IgD-negative memory B cell (primary cell): ENCODE measurements around the gene EIF4E1B. TPM values are rescaled to one million over a fixed set of nuclear protein-coding genes. Genes with fewer than 3 reads are reported as not detected.
A peak's percentile ranks its signal among the peaks of the same experiment; 100 is the strongest.

Source experiments
- H3K27ac Mint-ChIP-seq, 3 donors: one replicate each; pipeline ENCODE4 v1.8.0; 2020 to 2022; ENCODE audit warnings: mild to moderate bottlenecking in 3 of 3, mixed read lengths in 3 of 3, moderate library complexity in 1 of 3
- H3K27me3 Mint-ChIP-seq: one replicate; pipeline ENCODE4 v1.8.0; 2021; ENCODE audit warnings: mixed read lengths
- H3K36me3 Mint-ChIP-seq: one replicate; pipeline ENCODE4 v1.8.0; 2020; ENCODE audit warnings: mild to moderate bottlenecking, mixed read lengths
- H3K4me1 Mint-ChIP-seq, 3 donors: one replicate each; pipeline ENCODE4 v1.8.0; 2020 to 2022; ENCODE audit warnings: mixed read lengths in 3 of 3, mild to moderate bottlenecking in 1 of 3
- H3K4me3 Mint-ChIP-seq, 4 donors: one replicate each; pipeline ENCODE4 v1.8.0; 2020 to 2022; ENCODE audit warnings: mild to moderate bottlenecking in 4 of 4, mixed read lengths in 4 of 4, moderate library complexity in 3 of 4
- H3K9me3 Mint-ChIP-seq, 3 donors: one replicate each; pipeline ENCODE4 v1.8.0; 2020 to 2021; ENCODE audit warnings: mixed read lengths in 3 of 3, mild to moderate bottlenecking in 1 of 3
- polyA plus RNA-seq: library from polyadenylated mRNA; unstranded; fragments of 300-500 nt; fragmentation: Illumina TruSeq; gene quantifications from one replicate; pipeline ENCODE4 v1.2.3, GENCODE V29; 2021

EIF4E1B gene
- polyA plus RNA-seq, 1 donor from 2014 or later, result not detected

DNA sequence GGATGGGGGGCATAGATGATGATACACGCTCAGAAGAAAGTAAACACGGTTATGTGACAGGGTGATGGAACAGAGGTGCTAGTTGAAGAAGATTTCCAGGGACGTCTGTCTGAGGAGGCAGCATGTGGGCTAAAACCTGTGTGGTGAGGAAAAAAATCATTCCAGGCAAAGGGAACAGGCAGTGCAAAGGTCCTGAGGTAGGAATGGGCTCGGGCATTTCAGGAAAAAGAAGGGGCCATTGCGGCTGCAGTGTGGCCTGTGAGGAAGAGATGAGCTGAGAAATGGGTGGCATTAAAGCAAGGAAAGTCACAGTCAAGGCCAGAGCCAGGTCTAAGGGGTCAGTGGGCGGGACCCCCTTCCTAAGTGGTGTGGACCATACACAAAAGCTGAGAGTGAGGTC is 35.0 kb downstream of the EIF4E1B start:
- H3K36me3 Mint-ChIP-seq, result no peaks in the 10 kb centered on the region
- no peak overlapping the region for H3K27ac Mint-ChIP-seq

DNA sequence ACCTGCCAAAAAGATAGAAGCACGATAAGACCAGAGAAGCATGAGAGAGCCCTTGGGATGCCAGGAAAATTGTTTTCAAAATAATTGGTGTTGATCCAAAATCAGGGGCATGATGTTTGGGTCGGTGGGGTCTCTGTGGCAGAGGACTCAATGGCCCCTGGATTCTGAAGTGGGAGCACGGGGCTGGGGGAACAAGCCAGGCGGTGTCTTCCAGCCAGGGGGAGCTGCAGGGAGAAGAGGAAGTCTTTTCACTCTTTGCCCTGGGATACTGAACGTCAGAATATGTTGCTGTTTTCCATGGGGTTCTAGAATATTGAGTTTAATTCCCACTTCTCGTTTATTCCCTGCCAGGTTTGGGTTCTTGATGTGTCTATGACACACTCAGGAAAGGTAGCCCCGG is 37.2 kb downstream of the EIF4E1B start:
- no peaks in the 10 kb centered on the region for H3K9me3 Mint-ChIP-seq
- peaks cover 22% of the 10 kb centered on the region for H3K27me3 Mint-ChIP-seq

More for the DNA sequence above, 35.0 kb downstream of the EIF4E1B start:
- H3K4me3 Mint-ChIP-seq, result no peak overlapping the region
- peaks cover 0 to 3% (median 3%) of the 10 kb centered on the region in 3 donors for H3K4me1 Mint-ChIP-seq
- peaks cover 19% of the 10 kb centered on the region for H3K27me3 Mint-ChIP-seq
- no peaks in the 10 kb centered on the region for H3K9me3 Mint-ChIP-seq

DNA sequence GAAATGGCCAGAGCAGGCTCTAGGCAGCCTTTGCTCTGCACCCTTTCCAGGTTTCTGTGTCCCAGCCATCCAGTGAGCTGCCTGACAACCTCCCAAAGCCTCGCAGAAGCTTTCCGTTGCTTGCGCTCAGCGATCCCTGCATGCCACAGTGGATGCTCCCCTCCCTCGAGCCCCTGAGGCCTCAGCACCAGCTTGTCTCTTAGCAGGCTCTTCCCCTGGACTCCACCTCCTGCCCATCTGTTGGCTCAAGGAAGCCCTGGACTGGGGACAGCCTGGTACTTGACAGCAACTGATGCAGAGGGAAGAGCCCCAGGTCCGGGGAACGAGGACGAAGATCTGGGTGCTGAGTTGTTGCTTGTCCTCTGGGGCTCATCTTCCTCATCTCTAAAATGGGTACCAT is 40.0 kb downstream of the EIF4E1B start:
- Mint-ChIP-seq H3K4me3 (no peak overlapping the region), H3K27me3 (peaks cover 18% of the 10 kb centered on the region), H3K9me3 (no peaks in the 10 kb centered on the region)

More for the DNA sequence above, 37.2 kb downstream of the EIF4E1B start:
- H3K4me3 Mint-ChIP-seq, result no peak overlapping the region
- H3K4me1 Mint-ChIP-seq, result no peaks in the 10 kb centered on the region
- H3K36me3 Mint-ChIP-seq, result no peaks in the 10 kb centered on the region
- H3K27ac Mint-ChIP-seq, result no peak overlapping the region

DNA sequence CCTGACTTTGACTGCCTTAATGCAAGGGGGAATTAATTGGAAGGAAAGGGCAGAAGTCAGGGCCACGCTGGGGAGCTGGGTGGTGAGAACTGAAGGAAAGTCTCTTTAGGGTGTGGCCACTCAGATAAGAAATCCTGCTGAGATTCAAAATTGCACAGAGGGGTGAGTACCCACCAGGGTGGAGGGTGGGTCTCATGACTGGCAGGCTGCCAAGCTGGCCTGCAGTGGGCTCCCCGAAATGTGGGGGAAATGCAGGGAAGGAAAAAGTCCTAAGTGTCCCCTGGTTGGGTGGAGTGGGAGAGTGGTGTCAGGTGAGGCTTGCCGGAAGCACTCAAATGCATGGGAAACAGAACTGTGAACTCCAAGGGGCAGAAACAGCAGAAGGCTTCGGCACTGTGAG is 40.9 kb downstream of the EIF4E1B start:
- peaks cover 20% of the 10 kb centered on the region for H3K27me3 Mint-ChIP-seq
- H3K4me1 Mint-ChIP-seq, result peaks cover 1 to 5% (median 3%) of the 10 kb centered on the region in 3 donors
- no peak overlapping the region for H3K27ac Mint-ChIP-seq
- no peaks in the 10 kb centered on the region for H3K9me3 Mint-ChIP-seq
- no peak overlapping the region for H3K4me3 Mint-ChIP-seq
- H3K36me3 Mint-ChIP-seq, result no peaks in the 10 kb centered on the region

More for the DNA sequence above, 40.0 kb downstream of the EIF4E1B start:
- Mint-ChIP-seq H3K27ac (no peak overlapping the region), H3K4me1 (peaks cover 0 to 3% (median 1%) of the 10 kb centered on the region in 3 donors), H3K36me3 (no peaks in the 10 kb centered on the region)

DNA sequence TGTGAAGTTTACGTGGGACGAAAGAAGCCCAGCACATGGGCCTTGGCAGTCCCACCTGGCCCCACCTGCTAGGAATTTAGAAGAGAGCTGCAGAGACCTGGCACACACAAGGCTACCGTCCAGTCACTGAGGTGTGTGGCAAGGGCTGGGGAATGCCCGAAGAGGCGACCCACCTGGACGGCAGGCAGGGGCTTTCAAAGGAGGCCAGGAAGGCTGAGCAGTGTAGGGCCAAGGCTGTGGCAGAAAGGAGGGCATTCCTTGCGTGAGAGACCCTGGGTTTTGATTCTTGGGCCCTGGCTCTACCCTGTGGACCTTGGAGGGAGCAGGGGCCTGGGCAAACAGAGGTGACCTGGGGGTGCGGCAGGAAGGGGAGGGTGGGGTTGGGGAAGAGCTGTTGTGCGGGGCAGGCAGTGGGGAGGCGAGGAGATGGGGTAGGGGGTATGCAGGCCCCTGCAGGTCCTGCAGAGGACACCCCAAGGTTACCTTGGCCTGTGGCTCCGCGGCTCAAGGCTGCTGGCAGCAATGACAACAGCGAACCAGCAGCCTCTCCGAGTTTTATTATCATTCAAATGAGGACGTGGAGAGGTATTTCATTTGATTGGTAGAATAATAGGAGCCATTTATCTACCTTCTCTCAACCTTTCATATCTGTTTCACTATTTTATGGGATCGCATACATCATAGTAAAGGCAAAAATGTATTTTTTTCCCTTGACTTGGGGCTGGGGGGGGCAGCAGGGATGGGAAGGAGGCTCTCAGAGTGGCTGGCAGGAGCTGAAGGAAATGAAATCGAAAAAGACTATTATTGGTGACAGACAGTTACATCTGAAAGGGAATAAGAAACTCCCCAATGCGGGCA is 41.6 kb downstream of the EIF4E1B start:
- Mint-ChIP-seq H3K4me3 (peak overlapping the region in 1 of 4 donors; percentile 0), H3K27me3 (peaks cover 25% of the 10 kb centered on the region), H3K27ac (no peak overlapping the region)

DNA sequence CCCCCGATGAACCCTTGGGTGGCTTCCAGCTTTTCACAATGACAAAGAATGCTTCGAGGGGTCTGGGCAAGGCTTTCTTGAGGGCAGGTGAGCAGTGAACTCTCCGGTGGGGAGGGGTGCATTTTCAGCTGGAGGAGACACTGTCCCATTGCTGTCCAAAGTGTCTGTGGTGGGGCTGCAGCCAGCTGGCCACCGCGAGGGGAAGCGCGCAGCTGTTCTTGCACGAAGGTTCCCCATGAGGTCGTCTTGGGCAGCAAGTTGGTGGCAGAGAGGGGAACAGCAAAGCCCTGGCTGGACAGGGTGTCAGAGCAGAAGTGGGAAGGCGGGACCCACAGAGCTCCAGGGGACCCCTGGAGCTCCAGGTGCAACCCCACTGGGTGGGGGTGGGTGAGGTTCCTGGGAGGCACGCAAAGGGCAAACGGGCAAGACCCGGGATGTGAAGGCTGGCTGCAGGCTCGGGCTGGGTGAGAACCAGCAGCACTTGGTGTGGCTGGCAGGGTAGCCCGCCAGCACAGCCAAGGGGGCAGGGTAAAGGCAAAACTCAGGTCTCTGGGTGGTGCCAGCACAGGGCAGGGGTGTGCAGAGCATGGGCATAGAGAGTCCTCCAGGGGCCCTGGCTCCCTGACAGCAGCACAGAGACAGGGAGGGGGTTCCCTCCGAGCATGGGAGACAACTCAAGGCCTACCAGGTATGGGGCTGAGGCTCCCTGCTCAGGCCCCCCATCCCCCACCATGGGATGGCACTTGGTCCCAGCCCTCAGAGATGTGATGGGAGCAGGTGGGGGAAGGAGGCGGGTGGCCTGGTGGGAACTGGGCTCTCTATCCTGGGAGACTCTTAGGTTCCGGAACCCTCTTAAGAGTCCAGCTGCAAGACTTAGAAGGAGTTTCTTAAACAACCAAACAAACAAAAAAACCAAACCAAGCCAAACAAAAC is 43.4 kb downstream of the EIF4E1B start:
- no peaks in the 10 kb centered on the region for H3K9me3 Mint-ChIP-seq
- H3K4me3 Mint-ChIP-seq, result no peak overlapping the region

More for the DNA sequence above, 41.6 kb downstream of the EIF4E1B start:
- H3K4me1 Mint-ChIP-seq, result peaks cover 1 to 6% (median 3%) of the 10 kb centered on the region in 3 donors
- H3K36me3 Mint-ChIP-seq, result no peaks in the 10 kb centered on the region
- H3K9me3 Mint-ChIP-seq, result no peaks in the 10 kb centered on the region

DNA sequence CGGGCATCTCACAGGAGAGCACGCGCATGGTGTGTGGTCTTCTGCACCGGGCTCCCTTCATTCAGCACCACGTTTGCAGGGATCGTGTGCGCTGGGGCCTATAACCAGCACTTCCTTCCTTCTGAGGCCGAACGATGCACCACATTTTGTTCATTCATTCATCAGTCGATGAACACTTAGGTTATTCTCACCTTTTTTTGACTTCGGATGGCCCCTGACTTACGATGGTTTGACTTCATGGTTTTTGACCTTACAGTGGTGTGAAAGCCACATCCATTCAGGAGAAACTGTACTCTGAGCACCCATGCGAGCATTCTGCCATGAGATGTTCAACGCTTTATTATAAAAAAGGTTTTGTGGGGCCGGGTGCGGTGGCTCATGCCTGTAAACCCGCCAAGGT is 44.3 kb downstream of the EIF4E1B start:
- Mint-ChIP-seq H3K4me1 (peaks cover 1 to 8% (median 3%) of the 10 kb centered on the region in 3 donors), H3K27ac (no peak overlapping the region), H3K9me3 (no peaks in the 10 kb centered on the region), H3K36me3 (no peaks in the 10 kb centered on the region), H3K4me3 (no peak overlapping the region), H3K27me3 (peaks cover 45% of the 10 kb centered on the region)

More for the DNA sequence above, 43.4 kb downstream of the EIF4E1B start:
- Mint-ChIP-seq H3K27ac (no peak overlapping the region), H3K36me3 (no peaks in the 10 kb centered on the region), H3K4me1 (peaks cover 1 to 8% (median 3%) of the 10 kb centered on the region in 3 donors), H3K27me3 (peaks cover 36% of the 10 kb centered on the region)

DNA sequence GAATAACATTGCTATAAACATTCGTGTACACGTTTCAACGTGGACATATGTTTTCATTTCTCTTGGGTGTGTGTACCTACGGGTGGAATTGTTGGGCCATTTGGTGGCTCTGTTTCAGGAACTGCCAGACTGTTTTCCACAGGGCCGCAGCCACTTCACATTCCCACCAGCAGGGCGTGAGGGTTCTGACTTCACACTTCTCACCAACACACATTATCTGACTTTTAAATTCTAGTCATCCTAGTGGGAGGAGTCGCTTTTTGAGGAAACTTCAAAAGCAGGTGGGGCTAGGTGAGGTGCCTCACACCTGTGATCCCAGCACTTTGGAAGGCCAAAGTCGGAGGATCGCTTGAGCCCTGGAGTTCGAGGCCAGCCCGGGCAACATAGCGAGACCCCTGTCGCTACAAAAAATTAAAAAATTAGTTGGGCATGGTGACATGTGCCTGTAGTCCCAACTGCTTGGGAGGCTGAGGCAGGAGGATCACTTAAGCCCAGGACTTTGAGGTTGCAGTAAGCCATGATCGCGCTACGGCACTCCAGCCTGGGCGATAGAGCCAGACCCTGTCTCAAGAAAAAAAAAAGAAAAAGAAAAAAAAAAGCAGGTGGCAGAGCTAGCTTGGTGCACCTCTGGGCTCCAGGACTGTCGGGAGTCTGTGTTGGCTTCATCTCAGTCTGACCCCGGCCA is 45.3 kb downstream of the EIF4E1B start:
- Mint-ChIP-seq H3K4me1 (peaks cover 1 to 8% (median 3%) of the 10 kb centered on the region in 3 donors), H3K27ac (no peak overlapping the region), H3K4me3 (no peak overlapping the region), H3K27me3 (peaks cover 49% of the 10 kb centered on the region), H3K36me3 (no peaks in the 10 kb centered on the region), H3K9me3 (no peaks in the 10 kb centered on the region)

DNA sequence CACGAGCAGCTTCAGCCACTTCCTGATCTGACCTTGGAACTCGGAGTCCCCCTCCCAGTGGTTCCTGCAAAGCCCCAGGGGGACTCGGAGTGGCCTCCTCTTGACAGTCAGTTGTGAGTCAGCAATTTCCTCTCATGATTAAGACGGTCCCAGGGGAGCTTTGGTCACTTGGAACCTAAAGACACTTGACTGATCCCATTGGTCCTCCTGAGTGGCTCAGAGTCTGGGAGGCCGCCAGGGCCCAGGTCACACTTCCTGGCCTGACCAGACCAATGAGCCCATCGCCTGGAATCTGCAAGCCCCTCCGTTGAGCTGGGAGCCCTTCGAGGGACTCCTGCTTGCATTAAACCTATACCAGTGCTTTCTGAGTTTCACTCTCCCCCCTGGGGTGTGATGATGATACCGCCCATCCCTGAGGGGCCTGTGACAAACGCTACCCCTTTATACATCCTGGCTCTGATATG is 45.9 kb downstream of the EIF4E1B start:
- H3K4me3 Mint-ChIP-seq, result peak overlapping the region in 1 of 4 donors; percentile 37
- peaks cover 50% of the 10 kb centered on the region for H3K27me3 Mint-ChIP-seq

DNA sequence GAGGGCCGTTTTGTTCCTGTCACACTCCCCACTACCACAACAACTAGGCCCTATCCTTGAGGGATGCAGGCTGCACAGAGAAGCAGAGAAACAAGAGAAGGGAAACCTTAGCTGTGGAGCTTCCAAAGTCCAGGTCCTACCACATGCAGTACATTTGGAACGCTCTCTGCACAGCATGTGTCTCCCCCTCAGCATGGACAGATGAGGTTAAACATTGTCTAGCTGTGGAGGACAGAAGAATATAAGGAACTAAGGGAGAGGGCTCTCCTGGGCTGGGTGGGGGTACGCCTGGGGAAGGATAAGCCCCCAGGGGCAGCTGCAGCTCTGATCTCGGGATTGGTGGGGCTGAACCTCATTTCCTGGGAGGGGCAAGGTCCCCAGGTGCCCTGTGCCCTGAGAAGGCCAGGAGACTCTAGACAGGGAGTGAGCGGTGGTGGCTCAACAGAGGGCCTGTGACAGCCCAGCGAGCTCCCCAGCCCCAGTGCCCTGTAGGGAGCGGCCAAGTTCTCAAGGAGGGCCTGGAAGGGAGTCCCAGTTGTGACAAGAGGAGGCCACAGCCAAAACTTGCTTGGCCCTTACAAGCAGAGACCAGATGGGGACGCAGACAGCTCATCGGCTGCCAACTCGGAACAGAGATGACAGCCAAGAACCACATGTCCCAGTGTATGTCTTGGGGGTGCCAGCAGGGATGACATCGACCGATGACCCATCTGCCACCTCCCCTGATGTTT is 46.9 kb downstream of the EIF4E1B start:
- H3K27me3 Mint-ChIP-seq, result peaks cover 49% of the 10 kb centered on the region
- H3K36me3 Mint-ChIP-seq, result no peaks in the 10 kb centered on the region
- H3K9me3 Mint-ChIP-seq, result no peaks in the 10 kb centered on the region
- peak overlapping the region in 1 of 3 donors; percentile 27 for H3K27ac Mint-ChIP-seq
- peaks cover 1 to 8% (median 3%) of the 10 kb centered on the region in 3 donors for H3K4me1 Mint-ChIP-seq
- no peak overlapping the region for H3K4me3 Mint-ChIP-seq

More for the DNA sequence above, 45.9 kb downstream of the EIF4E1B start:
- Mint-ChIP-seq H3K9me3 (no peaks in the 10 kb centered on the region), H3K27ac (no peak overlapping the region), H3K36me3 (no peaks in the 10 kb centered on the region), H3K4me1 (peaks cover 1 to 8% (median 3%) of the 10 kb centered on the region in 3 donors)

DNA sequence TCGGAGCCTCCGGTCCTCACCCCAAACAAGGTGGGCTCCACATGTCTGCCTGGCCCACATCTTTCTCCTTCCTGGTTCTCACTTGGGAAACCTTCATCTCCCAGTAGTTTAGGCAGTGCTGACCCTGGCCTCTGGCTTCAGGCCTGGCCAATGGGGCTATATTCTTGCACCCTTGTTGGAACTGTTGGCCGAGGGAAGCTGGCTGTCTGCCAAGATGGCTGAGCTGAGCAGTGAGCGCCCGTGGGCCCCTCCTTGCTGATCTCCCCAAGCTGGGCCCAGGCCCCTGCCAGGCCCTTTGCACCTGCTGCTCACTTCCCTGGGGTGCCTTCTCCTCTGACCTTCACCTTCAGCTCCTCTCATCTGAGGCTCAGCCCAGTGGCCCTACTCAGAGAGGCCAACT is 48.1 kb downstream of the EIF4E1B start:
- Mint-ChIP-seq H3K9me3 (no peaks in the 10 kb centered on the region), H3K36me3 (no peaks in the 10 kb centered on the region), H3K27me3 (peaks cover 50% of the 10 kb centered on the region), H3K4me1 (peaks cover 1 to 8% (median 3%) of the 10 kb centered on the region in 3 donors), H3K27ac (no peak overlapping the region), H3K4me3 (no peak overlapping the region)

DNA sequence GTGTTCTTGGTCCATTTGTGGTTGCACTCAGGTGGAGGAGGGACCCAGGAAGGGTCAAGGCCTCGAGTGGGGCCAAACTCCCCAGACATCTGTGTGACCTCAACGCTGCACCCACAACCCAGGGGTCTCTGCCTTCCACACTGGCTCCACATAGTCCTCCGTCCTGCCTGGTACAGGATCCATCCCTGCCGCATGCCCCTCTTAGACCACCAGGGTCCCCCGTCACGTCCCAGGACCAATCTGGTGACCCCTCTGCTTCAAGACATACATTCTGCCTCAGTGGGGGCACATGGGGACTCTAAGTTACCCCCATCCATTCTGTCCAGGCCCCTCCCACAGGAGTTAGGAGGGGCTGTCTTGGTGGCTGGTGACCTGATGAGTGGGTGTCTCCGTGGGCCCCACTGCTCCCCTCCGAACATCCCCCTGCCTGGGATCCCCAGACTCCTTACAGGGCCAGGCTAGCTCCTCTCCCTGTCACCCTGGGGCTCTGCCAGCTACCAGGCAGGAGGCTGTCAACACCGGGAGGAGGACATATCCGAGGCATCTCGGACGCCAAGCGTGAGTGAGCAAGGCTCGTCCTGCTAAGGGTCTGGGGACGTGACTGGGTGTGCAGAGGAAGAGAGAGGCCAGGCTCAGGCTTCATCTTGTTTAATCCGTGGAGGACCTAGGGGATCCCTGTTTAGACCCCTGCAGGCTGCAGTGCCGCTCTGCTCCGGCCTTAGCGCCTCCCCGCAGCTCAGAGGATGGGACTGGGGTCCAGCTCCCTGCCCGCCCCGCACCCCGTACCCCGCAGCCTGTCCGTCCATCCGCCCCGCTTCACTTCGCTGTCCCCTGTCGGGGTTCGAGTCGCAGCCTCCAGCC is 49.1 kb downstream of the EIF4E1B start:
- H3K27me3 Mint-ChIP-seq, result peaks cover 49% of the 10 kb centered on the region
- H3K36me3 Mint-ChIP-seq, result no peaks in the 10 kb centered on the region
- peaks cover 1 to 8% (median 3%) of the 10 kb centered on the region in 3 donors for H3K4me1 Mint-ChIP-seq
- peaks cover 0 to 5% (median 5%) of the 10 kb centered on the region in 3 donors for H3K9me3 Mint-ChIP-seq
- no peak overlapping the region for H3K27ac Mint-ChIP-seq
- no peak overlapping the region for H3K4me3 Mint-ChIP-seq

DNA sequence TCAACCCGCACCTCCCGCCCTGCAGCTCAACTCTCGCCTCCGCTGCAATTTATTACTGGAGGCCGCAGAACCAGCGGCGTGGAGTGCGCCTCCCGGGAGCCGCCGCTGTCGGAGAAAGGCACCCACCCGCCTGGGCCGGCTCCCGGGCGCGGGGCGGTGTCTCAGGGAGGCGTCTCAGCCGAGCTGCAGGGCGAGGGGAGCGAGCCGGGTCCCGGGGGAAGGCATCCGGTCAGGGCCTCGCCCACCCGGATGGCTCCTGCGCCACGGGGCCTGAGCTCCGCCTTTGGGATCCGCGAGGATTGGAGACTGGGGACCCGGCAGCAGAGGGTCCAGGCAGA is 49.7 kb downstream of the EIF4E1B start:
- H3K4me1 Mint-ChIP-seq, result peaks cover 0 to 8% (median 0%) of the 10 kb centered on the region in 3 donors

More for the DNA sequence above, 49.7 kb downstream of the EIF4E1B start:
- Mint-ChIP-seq H3K27me3 (peaks cover 51% of the 10 kb centered on the region), H3K27ac (no peak overlapping the region), H3K4me3 (no peak overlapping the region), H3K9me3 (peaks cover 3 to 9% (median 8%) of the 10 kb centered on the region in 3 donors), H3K36me3 (peaks cover 2% of the 10 kb centered on the region)
